Neural progenitor cell (in vitro differentiated cells): ENCODE data around the gene FSTL5. TPM values are rescaled to one million over a fixed set of nuclear protein-coding genes. Genes with fewer than 3 reads are reported as not detected.
A peak's percentile ranks its signal among the peaks of the same experiment; 100 is the strongest.

Experiments used
- DNase-seq: peaks from one replicate; pipeline ENCODE4 v3.0.0-alpha.2; 2016; ENCODE audit warnings: low spot score
- H2AFZ ChIP-seq: fragments of 200-600 bp; sonication (generic); replicated peaks from 2 replicates; pipeline ENCODE4 v1.6.1; 2016; ENCODE audit warnings: antibody characterized with exemption
- H3F3A ChIP-seq: fragments of 200-600 bp; sonication (generic); 2 replicates; pipeline ENCODE4 v1.6.1; 2016; ENCODE audit warnings: antibody characterized with exemption, low read depth
- H3K27ac ChIP-seq: fragments of 200-600 bp; sonication (generic); 2 replicates; pipeline ENCODE4 v1.5.1; 2016; ENCODE audit warnings: mild to moderate bottlenecking
- H3K27me3 ChIP-seq: fragments of 200-600 bp; sonication (generic); 2 replicates; pipeline ENCODE4 v1.6.1; 2016; ENCODE audit warnings: mild to moderate bottlenecking, moderate library complexity
- H3K36me3 ChIP-seq: fragments of 200-600 bp; sonication (generic); 2 replicates; pipeline ENCODE4 v1.5.1; 2016
- H3K4me1 ChIP-seq: fragments of 200-600 bp; sonication (generic); 2 replicates; pipeline ENCODE4 v1.6.1; 2016; ENCODE audit warnings: mixed run types
- H3K4me2 ChIP-seq: fragments of 200-600 bp; sonication (generic); 2 replicates; pipeline ENCODE4 v1.6.1; 2016
- H3K4me3 ChIP-seq: fragments of 200-600 bp; sonication (generic); 2 replicates; pipeline ENCODE4 v1.5.1; 2016
- H3K79me2 ChIP-seq: fragments of 200-600 bp; sonication (generic); 2 replicates; pipeline ENCODE4 v1.6.1; 2016; ENCODE audit warnings: low read depth
- H3K9ac ChIP-seq: fragments of 200-600 bp; sonication (generic); 2 replicates; pipeline ENCODE4 v1.6.1; 2016
- H3K9me3 ChIP-seq: fragments of 200-600 bp; sonication (generic); 2 replicates; pipeline ENCODE4 v1.5.1; 2016; ENCODE audit warnings: low read depth
- H4K20me1 ChIP-seq: fragments of 200-600 bp; sonication (generic); 2 replicates; pipeline ENCODE4 v1.6.1; 2016; ENCODE audit warnings: low read depth
- H3K27ac Mint-ChIP-seq: 3 replicates; pipeline ENCODE4 v1.8.0; 2021; ENCODE audit warnings: mixed read lengths
- H3K27me3 Mint-ChIP-seq: 2 replicates; pipeline ENCODE4 v1.8.0; 2022; ENCODE audit warnings: low read depth, mild to moderate bottlenecking, inconsistent platforms, moderate library complexity, mixed read lengths; ENCODE audit not compliant: insufficient read depth
- H3K36me3 Mint-ChIP-seq: 3 replicates; pipeline ENCODE4 v1.8.0; 2021; ENCODE audit warnings: mixed read lengths
- H3K4me1 Mint-ChIP-seq: 3 replicates; pipeline ENCODE4 v1.8.0; 2021; ENCODE audit warnings: mixed read lengths
- H3K4me3 Mint-ChIP-seq: 3 replicates; pipeline ENCODE4 v1.8.0; 2021; ENCODE audit warnings: mild to moderate bottlenecking, moderate library complexity, mixed read lengths
- H3K9me3 Mint-ChIP-seq: 3 replicates; pipeline ENCODE4 v1.8.0; 2020; ENCODE audit warnings: mixed read lengths
- EZH2 ChIP-seq: fragments of 200-600 bp; sonication (generic); IDR thresholded peaks from 2 replicates; pipeline ENCODE4 v1.6.1; 2017; ENCODE audit warnings: antibody characterized with exemption, mild to moderate bottlenecking, moderate library complexity
- EZH2phosphoT487 ChIP-seq: fragments of 200-600 bp; sonication (generic); IDR thresholded peaks from 2 replicates; pipeline ENCODE4 v1.6.1; 2017; ENCODE audit warnings: antibody characterized with exemption
- total RNA-seq: library from RNA; depleted of rRNA; stranded (reverse); fragments of >200 nt; gene quantifications from 2 replicates; pipeline ENCODE4 v1.2.3, GENCODE V29; 2015; ENCODE audit warnings: low replicate concordance
- TF ChIP-seq, protein P1 (sequence below): fragments of 200-600 bp; sonication (generic); IDR thresholded peaks from 2 replicates; pipeline ENCODE4 v1.5.1; 2017; ENCODE audit warnings: antibody characterized with exemption, mild to moderate bottlenecking

Gene FSTL5
- total RNA-seq, 1 donor from 2014 or later, result not detected

DNA sequence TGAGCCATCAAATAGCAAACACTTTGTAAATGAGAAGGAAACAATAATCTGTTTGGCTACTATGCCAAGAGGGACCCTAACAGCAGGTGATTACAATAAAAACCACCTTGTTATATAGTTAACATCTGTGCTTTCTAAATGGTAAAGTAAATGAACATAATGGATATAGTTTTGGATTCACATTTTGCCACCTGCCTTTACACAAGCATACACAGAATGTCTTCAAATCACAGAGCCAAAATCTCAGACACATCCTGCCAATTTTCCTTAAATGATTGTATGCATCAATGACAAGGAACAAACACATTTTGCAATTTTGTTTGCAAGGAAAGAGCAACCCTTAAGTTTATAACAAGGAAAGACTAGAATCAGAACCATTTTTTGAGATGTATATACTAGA is 334.2 kb downstream of the FSTL5 start:
- H4K20me1 ChIP-seq, result no peaks in the 10 kb centered on the region
- H3K4me1 Mint-ChIP-seq, result no peaks in the 10 kb centered on the region
- no peak overlapping the region for H3K4me2 ChIP-seq
- TF ChIP-seq EZH2, result no peak
- TF ChIP-seq EZH2phosphoT487, result no peak
- TF ChIP-seq, protein P1, sequence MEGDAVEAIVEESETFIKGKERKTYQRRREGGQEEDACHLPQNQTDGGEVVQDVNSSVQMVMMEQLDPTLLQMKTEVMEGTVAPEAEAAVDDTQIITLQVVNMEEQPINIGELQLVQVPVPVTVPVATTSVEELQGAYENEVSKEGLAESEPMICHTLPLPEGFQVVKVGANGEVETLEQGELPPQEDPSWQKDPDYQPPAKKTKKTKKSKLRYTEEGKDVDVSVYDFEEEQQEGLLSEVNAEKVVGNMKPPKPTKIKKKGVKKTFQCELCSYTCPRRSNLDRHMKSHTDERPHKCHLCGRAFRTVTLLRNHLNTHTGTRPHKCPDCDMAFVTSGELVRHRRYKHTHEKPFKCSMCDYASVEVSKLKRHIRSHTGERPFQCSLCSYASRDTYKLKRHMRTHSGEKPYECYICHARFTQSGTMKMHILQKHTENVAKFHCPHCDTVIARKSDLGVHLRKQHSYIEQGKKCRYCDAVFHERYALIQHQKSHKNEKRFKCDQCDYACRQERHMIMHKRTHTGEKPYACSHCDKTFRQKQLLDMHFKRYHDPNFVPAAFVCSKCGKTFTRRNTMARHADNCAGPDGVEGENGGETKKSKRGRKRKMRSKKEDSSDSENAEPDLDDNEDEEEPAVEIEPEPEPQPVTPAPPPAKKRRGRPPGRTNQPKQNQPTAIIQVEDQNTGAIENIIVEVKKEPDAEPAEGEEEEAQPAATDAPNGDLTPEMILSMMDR, result no peak
- H2AFZ ChIP-seq, result peak overlapping the region; percentile 17
- H3K4me3 ChIP-seq, result no peak overlapping the region
- no peaks in the 10 kb centered on the region for H3K27me3 ChIP-seq
- peaks cover under 1% of the 10 kb centered on the region for H3K9me3 Mint-ChIP-seq
- no peaks in the 10 kb centered on the region for H3K79me2 ChIP-seq
- H3K27ac ChIP-seq, result no peak overlapping the region
- no peak for DNase-seq
- H3K36me3 ChIP-seq, result no peaks in the 10 kb centered on the region
- no peak overlapping the region for H3K27ac Mint-ChIP-seq
- no peak overlapping the region for H3K9ac ChIP-seq
- no peaks in the 10 kb centered on the region for H3K27me3 Mint-ChIP-seq
- no peaks in the 10 kb centered on the region for H3K9me3 ChIP-seq
- no peak overlapping the region for H3K4me3 Mint-ChIP-seq
- H3K36me3 Mint-ChIP-seq, result no peaks in the 10 kb centered on the region
- H3K4me1 ChIP-seq, result no peaks in the 10 kb centered on the region
- no peaks in the 10 kb centered on the region for H3F3A ChIP-seq

DNA sequence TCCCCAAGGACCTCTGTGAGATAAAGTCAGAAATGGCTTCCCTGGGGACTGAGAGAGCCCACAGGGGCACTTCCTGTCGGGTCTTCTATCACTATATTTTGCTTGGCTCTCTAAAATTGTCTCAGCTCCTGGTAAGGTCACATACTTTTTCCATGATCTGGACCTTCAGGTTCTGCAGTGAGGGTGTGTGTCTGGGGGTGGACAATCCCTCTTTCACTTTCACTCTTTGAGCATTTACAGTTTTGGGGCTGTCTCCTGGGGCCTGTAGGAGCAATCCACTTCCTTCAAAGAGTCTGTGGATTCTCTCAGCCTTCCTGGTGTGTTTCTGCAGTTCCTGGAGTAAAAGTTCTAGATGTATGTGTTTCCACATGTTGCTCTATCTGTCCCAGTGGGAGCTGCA is 335.7 kb downstream of the FSTL5 start:
- H3K36me3 Mint-ChIP-seq, result no peaks in the 10 kb centered on the region
- Histone ChIP-seq H3K4me1 (no peaks in the 10 kb centered on the region), H3K27ac (no peak overlapping the region), H3K9me3 (no peaks in the 10 kb centered on the region), H3K36me3 (no peaks in the 10 kb centered on the region), H3K79me2 (no peaks in the 10 kb centered on the region), H3K4me2 (no peak overlapping the region), H3K9ac (no peak overlapping the region), H4K20me1 (no peaks in the 10 kb centered on the region), H2AFZ (peak overlapping the region; percentile 24), H3K27me3 (no peaks in the 10 kb centered on the region), H3K4me3 (no peak overlapping the region), H3F3A (no peaks in the 10 kb centered on the region)
- no peak for TF ChIP-seq EZH2
- TF ChIP-seq, protein P1, result no peak
- TF ChIP-seq EZH2phosphoT487, result no peak
- no peaks in the 10 kb centered on the region for H3K27me3 Mint-ChIP-seq
- no peak for DNase-seq
- H3K9me3 Mint-ChIP-seq, result peaks cover 7% of the 10 kb centered on the region
- no peak overlapping the region for H3K4me3 Mint-ChIP-seq
- H3K4me1 Mint-ChIP-seq, result no peaks in the 10 kb centered on the region
- H3K27ac Mint-ChIP-seq, result no peak overlapping the region

DNA sequence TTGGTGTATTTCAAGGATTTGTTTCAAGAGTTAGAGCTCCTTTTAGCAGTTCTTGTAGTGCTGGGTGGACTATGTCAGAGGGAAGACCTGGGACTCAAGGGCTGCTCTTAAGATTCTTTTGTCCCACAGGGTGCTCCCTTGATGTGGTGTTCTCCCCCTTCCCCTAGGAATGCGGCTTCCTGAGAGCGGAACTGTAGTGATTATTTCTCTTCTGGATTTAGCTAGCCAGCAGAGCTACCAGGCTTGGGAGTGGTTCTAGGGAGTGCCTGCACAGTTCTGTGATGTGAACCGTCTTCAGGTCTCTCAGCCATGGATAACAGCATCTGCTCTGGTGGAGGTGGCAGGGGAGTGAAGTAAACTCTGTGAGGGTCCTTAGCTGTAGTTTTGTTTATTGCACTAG is 336.8 kb downstream of the FSTL5 start:
- Mint-ChIP-seq H3K36me3 (no peaks in the 10 kb centered on the region), H3K4me3 (no peak overlapping the region), H3K27me3 (no peaks in the 10 kb centered on the region), H3K9me3 (peaks cover 7% of the 10 kb centered on the region), H3K27ac (no peak overlapping the region), H3K4me1 (no peaks in the 10 kb centered on the region)
- no peak overlapping the region for H3K4me3 ChIP-seq
- TF ChIP-seq EZH2 (no peak), EZH2phosphoT487 (no peak)
- TF ChIP-seq, protein P1, result no peak
- H3K27me3 ChIP-seq, result no peaks in the 10 kb centered on the region
- H4K20me1 ChIP-seq, result no peaks in the 10 kb centered on the region
- H3K9ac ChIP-seq, result no peak overlapping the region
- no peaks in the 10 kb centered on the region for H3K79me2 ChIP-seq
- H3K36me3 ChIP-seq, result no peaks in the 10 kb centered on the region
- H3K4me2 ChIP-seq, result no peak overlapping the region
- H3K27ac ChIP-seq, result no peak overlapping the region
- DNase-seq, result no peak
- no peak overlapping the region for H2AFZ ChIP-seq
- H3F3A ChIP-seq, result no peaks in the 10 kb centered on the region
- H3K9me3 ChIP-seq, result no peaks in the 10 kb centered on the region
- no peaks in the 10 kb centered on the region for H3K4me1 ChIP-seq
